Stimulated activated CD8-positive, alpha-beta memory T cell treated with anti-CD3 and anti-CD28 coated beads, Interleukin-4, amount 100 ng/mL, for 48 hours (primary cell): Measurements from ENCODE around the gene PCP2.
A peak's percentile ranks its signal among the peaks of the same experiment; 100 is the strongest.

Experiments
- DNase-seq: peaks from one replicate; pipeline ENCODE4 v3.0.0-alpha.2; 2020

Gene PCP2

GRCh38 chr19:7596211-7596937, 37.1 kb downstream of the PCP2 start:
- DNase-seq = no peak

- DNase-seq = peak; percentile 66
Observed at GRCh38 chr19:7595466-7596133, 37.9 kb downstream of the PCP2 start, which contains the start of gene CAMSAP3. CAMSAP3 (plus strand) TSS chr19:7595863; CDS start chr19:7596003, 140 bp downstream.

GRCh38 chr19:7590256-7590655, 43.3 kb downstream of the PCP2 start:
- no peak for DNase-seq

GRCh38 chr19:7589822-7590221, 43.7 kb downstream of the PCP2 start:
- no peak for DNase-seq

GRCh38 chr19:7582446-7582845, 51.1 kb downstream of the PCP2 start:
- no peak for DNase-seq
